HepG2 (cell line): Measurements from ENCODE around the gene ZMYND8. TPM values are rescaled to one million over a fixed set of nuclear protein-coding genes. Genes with fewer than 3 reads are reported as not detected.

Source experiments
- ATRX ChIP-seq: sonication (generic); formaldehyde crosslinking; IDR thresholded peaks from 2 replicates; pipeline ENCODE4 v1.4.0; 2020; ENCODE audit warnings: missing genetic modification reagents, borderline replicate concordance
- FOXA1 ChIP-seq, 2 experiments: fragments of 450-650 bp in 1 of 2; sonication (generic) in 1 of 2; formaldehyde crosslinking in 1 of 2; IDR thresholded peaks; 2 replicates each; pipeline versions ENCODE4 v1.4.0 to v1.6.1; 2016 to 2020; ENCODE audit warnings: missing genetic modification reagents in 1 of 2
- HOXA5 ChIP-seq: sonication (generic); formaldehyde crosslinking; IDR thresholded peaks from 2 replicates; pipeline ENCODE4 v1.4.0; 2020; ENCODE audit warnings: missing genetic modification reagents
- KAT2B ChIP-seq: fragments of 150-350 bp; IDR thresholded peaks from 2 replicates; pipeline ENCODE4 v1.6.1; 2014; ENCODE audit warnings: low read depth, low read length, borderline replicate concordance
- KMT2B ChIP-seq: IDR thresholded peaks from 2 replicates; pipeline ENCODE4 v1.6.1; 2016; ENCODE audit warnings: missing genetic modification reagents, missing compliant biosample characterization
- MTA3 ChIP-seq: sonication (generic); formaldehyde crosslinking; IDR thresholded peaks from 2 replicates; pipeline ENCODE4 v1.4.0; 2020; ENCODE audit warnings: missing genetic modification reagents
- RNF219 ChIP-seq: sonication (generic); formaldehyde crosslinking; IDR thresholded peaks from 2 replicates; pipeline ENCODE4 v1.5.0; 2020; ENCODE audit warnings: mild to moderate bottlenecking, missing genetic modification reagents
- SNAPC4 ChIP-seq: sonication (generic); formaldehyde crosslinking; IDR thresholded peaks from 2 replicates; pipeline ENCODE4 v1.4.0; 2020; ENCODE audit warnings: mild to moderate bottlenecking, missing genetic modification reagents
- TRAFD1 ChIP-seq: sonication (generic); formaldehyde crosslinking; IDR thresholded peaks from 2 replicates; pipeline ENCODE4 v1.5.1; 2020; ENCODE audit warnings: missing genetic modification reagents, mild to moderate bottlenecking, borderline replicate concordance
- WIZ ChIP-seq: sonication (generic); formaldehyde crosslinking; IDR thresholded peaks from 2 replicates; pipeline ENCODE4 v1.5.1; 2020; ENCODE audit warnings: mild to moderate bottlenecking, missing genetic modification reagents
- ZBTB10 ChIP-seq: sonication (generic); formaldehyde crosslinking; IDR thresholded peaks from 2 replicates; pipeline ENCODE4 v1.4.0; 2020; ENCODE audit warnings: missing genetic modification reagents, borderline replicate concordance
- ZFP36L1 ChIP-seq: sonication (generic); formaldehyde crosslinking; IDR thresholded peaks from 2 replicates; pipeline ENCODE4 v1.8.0; 2022; ENCODE audit warnings: mild to moderate bottlenecking, missing genetic modification reagents, moderate library complexity
- ZMYM3 ChIP-seq: sonication (generic); formaldehyde crosslinking; IDR thresholded peaks from 2 replicates; pipeline ENCODE4 v1.5.1; 2020; ENCODE audit warnings: mild to moderate bottlenecking, missing genetic modification reagents
- ZNF124 ChIP-seq: sonication (generic); formaldehyde crosslinking; IDR thresholded peaks from 2 replicates; pipeline ENCODE4 v1.4.0; 2020; ENCODE audit warnings: missing genetic modification reagents
- ZNF326 ChIP-seq: sonication (generic); formaldehyde crosslinking; IDR thresholded peaks from 2 replicates; pipeline ENCODE4 v1.4.0; 2020; ENCODE audit warnings: missing genetic modification reagents, borderline replicate concordance
- ZNF335 ChIP-seq: sonication (generic); formaldehyde crosslinking; IDR thresholded peaks from 2 replicates; pipeline ENCODE4 v1.4.0; 2020; ENCODE audit warnings: missing genetic modification reagents
- ZNF589 ChIP-seq: sonication (generic); formaldehyde crosslinking; conservative IDR thresholded peaks from 2 replicates; pipeline ENCODE4 v1.8.0; 2022; ENCODE audit warnings: mild to moderate bottlenecking, moderate library complexity, missing genetic modification reagents
- ZNF740 ChIP-seq: sonication (generic); formaldehyde crosslinking; IDR thresholded peaks from 2 replicates; pipeline ENCODE4 v1.4.0; 2020; ENCODE audit warnings: missing genetic modification reagents
- polyA plus RNA-seq, 8 experiments: library from polyadenylated mRNA; depleted of rRNA in 3 of 8; stranded (reverse) in 7 of 8; unstranded in 1 of 8; fragments of >200 nt; fragmentation: Illumina TruSeq in 4 of 8; extraction: Trizol in 4 of 8; gene quantifications; 2 replicates each; pipeline versions ENCODE4 v1.2.1 to v1.2.3, GENCODE V29; 2011 to 2016; ENCODE audit warnings: low read depth in 4 of 8, missing spikeins in 1 of 8, mixed read lengths in 1 of 8; ENCODE audit not compliant: insufficient read depth in 1 of 8
- total RNA-seq, 5 experiments: library from RNA; depleted of rRNA; stranded (reverse); fragments of >200 nt; fragmentation: Illumina TruSeq; extraction: Trizol; gene quantifications; 2 replicates each; pipeline ENCODE4 v1.2.3, GENCODE V29; 2016; ENCODE audit warnings: low read depth in 1 of 5

ZMYND8 gene
- total and polyA plus RNA-seq, 2 of the 13 experiments (the other 11 are each of a cell fraction or from before 2014, with no cell fraction given): 53.9 to 84.7 TPM

- no peak for TF ChIP-seq ZNF326 (CRISPR knock-in tag)
- no peak for TF ChIP-seq TRAFD1
- no peak for TF ChIP-seq ZNF740 (CRISPR knock-in tag)
- TF ChIP-seq ZFP36L1: no peak
- no peak for TF ChIP-seq ATRX (CRISPR knock-in tag)
- no peak for TF ChIP-seq ZMYM3 (CRISPR knock-in tag)
- TF ChIP-seq MTA3: no peak
- no peak for TF ChIP-seq KAT2B
- no peak for TF ChIP-seq FOXA1 (IDR thresholded peaks at IDR 0.05)
- TF ChIP-seq FOXA1 (CRISPR knock-in tag; IDR thresholded peaks at IDR 0.05): 0 out of 2 replicates have a peak, but pooled peaks have one; percentile 8
- TF ChIP-seq KMT2B (CRISPR knock-in tag): no peak
- TF ChIP-seq WIZ (CRISPR knock-in tag): no peak
- no peak for TF ChIP-seq SNAPC4 (CRISPR knock-in tag)
- no peak for TF ChIP-seq RNF219 (CRISPR knock-in tag)
- no peak for TF ChIP-seq ZBTB10 (CRISPR knock-in tag)
- no peak for TF ChIP-seq ZNF589
- TF ChIP-seq HOXA5 (CRISPR knock-in tag): no peak
- TF ChIP-seq ZNF124 (CRISPR knock-in tag): no peak
- TF ChIP-seq ZNF335: 0 out of 2 replicates have a peak, but pooled peaks have one; percentile 12
Observed at GRCh38 chr20:47232518-47232917, 124.0 kb downstream of the ZMYND8 start (continued).
